ENCODE data around the gene GZMM. TPM values are rescaled to one million over a fixed set of nuclear protein-coding genes. Genes with fewer than 3 reads are reported as not detected.

The GZMM gene
- total and polyA plus RNA-seq, 2 donors, result 28.0 to 57.1 TPM

- Histone ChIP-seq H3K4me3 (ENCODE audit: low read length in 2 of 2) (no peak overlapping the region), H3K36me3 (ENCODE audit: control insufficient read depth in 2 of 2, insufficient read depth in 2 of 2, low read length in 1 of 2) (no peaks in the 10 kb centered on the region), H3K27me3 (ENCODE audit: control insufficient read depth in 2 of 2, insufficient read depth in 1 of 2, low read length in 1 of 2) (peaks cover 48 to 84% of the 10 kb centered on the region in 2 donors), H3K4me1 (ENCODE audit: control insufficient read depth in 2 of 2, insufficient read depth in 2 of 2, low read length in 2 of 2) (peaks cover 0 to 2% of the 10 kb centered on the region in 2 donors), H3K27ac (ENCODE audit: low read depth in 1 of 2, low read length in 1 of 2) (no peak overlapping the region), H3K9me3 (ENCODE audit: control insufficient read depth in 2 of 2, insufficient read depth in 1 of 2, low read length in 1 of 2) (peaks cover 1 to 14% of the 10 kb centered on the region in 2 donors)
- no peak for DNase-seq (ENCODE audit: low read depth in 6 of 9, low spot score in 9 of 9)
- WGBS, result 7% methylated on average over 50 of the region's 50 CpGs
Observed at GRCh38 chr19:497869-498510, 45.9 kb upstream of the GZMM start.

DNA sequence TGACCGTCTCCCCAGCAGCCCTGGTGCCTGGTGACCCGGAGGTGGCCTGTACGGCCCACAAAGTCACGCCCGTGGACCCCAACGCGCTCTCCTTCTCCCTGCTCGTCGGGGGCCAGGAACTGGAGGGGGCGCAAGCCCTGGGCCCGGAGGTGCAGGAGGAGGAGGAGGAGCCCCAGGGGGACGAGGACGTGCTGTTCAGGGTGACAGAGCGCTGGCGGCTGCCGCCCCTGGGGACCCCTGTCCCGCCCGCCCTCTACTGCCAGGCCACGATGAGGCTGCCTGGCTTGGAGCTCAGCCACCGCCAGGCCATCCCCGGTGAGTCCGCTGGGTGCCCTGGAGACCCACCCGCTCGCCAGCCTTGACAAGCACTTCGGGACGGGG is 45.4 kb upstream of the GZMM start:
- H3K36me3 ChIP-seq (ENCODE audit: control insufficient read depth in 2 of 2, insufficient read depth in 2 of 2, low read length in 1 of 2), result no peaks in the 10 kb centered on the region

DNA sequence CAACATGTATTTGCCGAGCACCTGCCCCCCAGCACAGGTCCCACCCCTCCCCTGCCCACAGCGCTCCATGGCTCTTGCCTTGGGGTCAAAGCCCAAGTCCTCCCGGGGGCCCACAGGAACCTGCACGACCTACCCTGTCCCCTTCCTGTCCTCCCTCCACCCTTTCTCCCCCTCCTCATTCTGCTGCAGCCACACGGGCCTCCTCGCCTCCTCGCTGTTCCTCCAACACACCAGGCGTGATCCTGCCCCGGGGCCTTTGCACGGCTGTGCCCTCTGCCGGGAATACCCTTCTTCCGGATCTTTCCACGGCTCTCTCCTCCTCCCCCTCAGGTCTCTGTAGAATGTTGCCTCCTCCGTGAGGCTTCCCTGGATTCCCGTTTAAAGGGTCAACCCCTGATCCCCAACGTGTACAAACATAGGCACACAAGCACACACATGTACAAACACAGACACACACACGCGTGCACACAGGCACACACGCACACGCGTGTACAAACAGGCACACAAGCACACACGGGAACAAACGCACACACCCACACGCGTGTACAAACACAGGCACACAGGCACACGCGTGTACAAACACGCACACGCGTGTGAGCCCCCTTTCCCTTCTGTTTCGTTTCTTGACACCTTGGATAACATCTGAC is 44.8 kb upstream of the GZMM start:
- Histone ChIP-seq H3K36me3 (ENCODE audit: control insufficient read depth in 2 of 2, insufficient read depth in 2 of 2, low read length in 1 of 2) (no peaks in the 10 kb centered on the region), H3K4me1 (ENCODE audit: control insufficient read depth in 2 of 2, insufficient read depth in 2 of 2, low read length in 2 of 2) (peaks cover 0 to 2% of the 10 kb centered on the region in 2 donors), H3K4me3 (ENCODE audit: low read length in 2 of 2) (no peak overlapping the region), H3K27ac (ENCODE audit: low read depth in 1 of 2, low read length in 1 of 2) (no peak overlapping the region), H3K27me3 (ENCODE audit: control insufficient read depth in 2 of 2, insufficient read depth in 1 of 2, low read length in 1 of 2) (peaks cover 46 to 74% of the 10 kb centered on the region in 2 donors), H3K9me3 (ENCODE audit: control insufficient read depth in 2 of 2, insufficient read depth in 1 of 2, low read length in 1 of 2) (peaks cover 1 to 11% of the 10 kb centered on the region in 2 donors)
- WGBS, result 83% methylated on average over 31 of the region's 31 CpGs
- no peak for DNase-seq (ENCODE audit: low read depth in 6 of 9, low spot score in 9 of 9)

More for the DNA sequence above, 45.4 kb upstream of the GZMM start:
- Histone ChIP-seq H3K4me1 (ENCODE audit: control insufficient read depth in 2 of 2, insufficient read depth in 2 of 2, low read length in 2 of 2) (peaks cover 0 to 2% of the 10 kb centered on the region in 2 donors), H3K9me3 (ENCODE audit: control insufficient read depth in 2 of 2, insufficient read depth in 1 of 2, low read length in 1 of 2) (peaks cover 1 to 11% of the 10 kb centered on the region in 2 donors), H3K27me3 (ENCODE audit: control insufficient read depth in 2 of 2, insufficient read depth in 1 of 2, low read length in 1 of 2) (peaks cover 48 to 80% of the 10 kb centered on the region in 2 donors), H3K4me3 (ENCODE audit: low read length in 2 of 2) (no peak overlapping the region), H3K27ac (ENCODE audit: low read depth in 1 of 2, low read length in 1 of 2) (no peak overlapping the region)
- 18% methylated on average over 26 of the region's 26 CpGs for WGBS
- DNase-seq (ENCODE audit: low read depth in 6 of 9, low spot score in 9 of 9), result no peak

DNA sequence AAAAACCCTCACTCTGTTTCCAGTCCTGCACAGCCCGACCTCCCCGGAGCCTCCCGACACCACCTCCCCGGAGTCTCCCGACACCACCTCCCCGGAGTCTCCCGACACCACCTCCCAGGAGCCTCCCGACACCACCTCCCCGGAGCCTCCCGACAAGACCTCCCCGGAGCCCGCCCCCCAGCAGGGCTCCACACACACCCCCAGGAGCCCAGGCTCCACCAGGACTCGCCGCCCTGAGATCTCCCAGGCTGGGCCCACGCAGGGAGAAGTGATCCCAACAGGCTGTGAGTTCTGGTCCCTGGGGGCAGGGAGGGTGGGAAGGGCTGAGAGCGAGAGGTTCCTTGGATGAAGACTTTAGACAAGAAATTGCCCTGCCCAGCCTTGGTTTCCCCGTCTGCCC is 42.2 kb upstream of the GZMM start:
- no peak for DNase-seq (ENCODE audit: low read depth in 6 of 9, low spot score in 9 of 9)
- peaks cover 0 to 8% of the 10 kb centered on the region in 2 donors for H3K4me1 ChIP-seq (ENCODE audit: control insufficient read depth in 2 of 2, insufficient read depth in 2 of 2, low read length in 2 of 2)
- no peak overlapping the region for H3K27ac ChIP-seq (ENCODE audit: low read depth in 1 of 2, low read length in 1 of 2)
- WGBS, result 92% methylated on average over 17 of the region's 17 CpGs
- H3K27me3 ChIP-seq (ENCODE audit: control insufficient read depth in 2 of 2, insufficient read depth in 1 of 2, low read length in 1 of 2), result peaks cover 28 to 53% of the 10 kb centered on the region in 2 donors
- H3K4me3 ChIP-seq (ENCODE audit: low read length in 2 of 2), result no peak overlapping the region
- H3K9me3 ChIP-seq (ENCODE audit: control insufficient read depth in 2 of 2, insufficient read depth in 1 of 2, low read length in 1 of 2), result no peaks in the 10 kb centered on the region
- H3K36me3 ChIP-seq (ENCODE audit: control insufficient read depth in 2 of 2, insufficient read depth in 2 of 2, low read length in 1 of 2), result no peaks in the 10 kb centered on the region

GRCh38 chr19:504616-505015 is 39.2 kb upstream of the GZMM start:
- peaks cover 2 to 5% of the 10 kb centered on the region in 2 donors for H3K36me3 ChIP-seq (ENCODE audit: control insufficient read depth in 2 of 2, insufficient read depth in 2 of 2, low read length in 1 of 2)
- 97% methylated on average over 14 of the region's 14 CpGs for WGBS
- peaks cover 3 to 26% of the 10 kb centered on the region in 2 donors for H3K27me3 ChIP-seq (ENCODE audit: control insufficient read depth in 2 of 2, insufficient read depth in 1 of 2, low read length in 1 of 2)
- DNase-seq (ENCODE audit: low read depth in 6 of 9, low spot score in 9 of 9), result no peak
- H3K9me3 ChIP-seq (ENCODE audit: control insufficient read depth in 2 of 2, insufficient read depth in 1 of 2, low read length in 1 of 2), result no peaks in the 10 kb centered on the region
- H3K4me1 ChIP-seq (ENCODE audit: control insufficient read depth in 2 of 2, insufficient read depth in 2 of 2, low read length in 2 of 2), result peaks cover 6 to 24% of the 10 kb centered on the region in 2 donors
- no peak overlapping the region for H3K27ac ChIP-seq (ENCODE audit: low read depth in 1 of 2, low read length in 1 of 2)
- no peak overlapping the region for H3K4me3 ChIP-seq (ENCODE audit: low read length in 2 of 2)

DNA sequence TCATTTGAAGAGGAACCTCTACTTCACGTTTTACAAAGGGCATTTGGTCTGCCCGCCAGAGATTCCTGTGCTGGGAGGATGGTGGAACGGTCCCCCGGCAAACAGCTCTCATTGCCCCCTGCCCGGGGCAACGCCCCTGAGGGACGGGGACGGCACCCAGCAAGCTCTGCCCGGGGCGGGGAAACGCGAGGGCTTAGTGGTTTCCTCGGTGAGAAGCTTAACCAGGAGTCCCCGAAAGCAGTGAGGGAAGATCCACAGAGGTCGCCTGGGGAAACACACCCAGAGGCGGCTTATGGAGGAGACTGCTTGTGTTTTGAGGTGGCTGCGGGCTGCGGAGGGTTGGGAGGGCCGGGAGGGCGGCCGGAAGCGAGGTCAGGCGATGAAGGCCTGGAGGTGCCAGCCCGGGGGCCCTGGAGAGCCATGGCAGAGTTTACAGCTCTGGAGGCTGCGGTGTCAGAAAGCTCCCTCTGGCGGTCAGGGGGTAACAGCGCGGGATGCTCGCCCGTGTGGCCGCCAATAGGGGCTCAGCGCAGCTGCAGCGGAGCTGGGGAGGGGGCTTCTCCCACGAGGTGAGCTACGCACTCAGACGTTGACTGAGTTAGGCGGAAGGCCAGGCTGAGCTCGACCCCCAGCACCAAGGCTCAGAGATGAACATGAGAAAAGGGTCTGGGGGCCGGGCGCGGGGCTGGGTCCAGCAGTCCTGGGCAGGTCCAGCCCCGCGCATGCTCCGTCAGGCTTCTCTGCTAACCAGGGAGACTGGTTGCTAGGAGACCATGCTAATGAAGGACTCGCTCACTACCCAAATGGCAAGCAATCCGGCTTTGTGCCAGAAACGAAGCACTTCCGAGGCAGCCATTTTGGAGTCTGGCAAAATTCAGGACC is 37.2 kb upstream of the GZMM start:
- Histone ChIP-seq H3K27ac (ENCODE audit: low read depth in 1 of 2, low read length in 1 of 2) (peak overlapping the region; percentile 89 to 97), H3K27me3 (ENCODE audit: control insufficient read depth in 2 of 2, insufficient read depth in 1 of 2, low read length in 1 of 2) (peaks cover 0 to 7% of the 10 kb centered on the region in 2 donors), H3K4me1 (ENCODE audit: control insufficient read depth in 2 of 2, insufficient read depth in 2 of 2, low read length in 2 of 2) (peaks cover 10 to 43% of the 10 kb centered on the region in 2 donors), H3K9me3 (ENCODE audit: control insufficient read depth in 2 of 2, insufficient read depth in 1 of 2, low read length in 1 of 2) (peaks cover 0 to 8% of the 10 kb centered on the region in 2 donors), H3K4me3 (ENCODE audit: low read length in 2 of 2) (peak overlapping the region; percentile 95 to 96), H3K36me3 (ENCODE audit: control insufficient read depth in 2 of 2, insufficient read depth in 2 of 2, low read length in 1 of 2) (peaks cover 2 to 6% of the 10 kb centered on the region in 2 donors)
- WGBS, result 2% methylated on average over 48 of the region's 48 CpGs
- DNase-seq (ENCODE audit: low read depth in 6 of 9, low spot score in 9 of 9), result peak; percentile 95 to 100 (median 97)

DNA sequence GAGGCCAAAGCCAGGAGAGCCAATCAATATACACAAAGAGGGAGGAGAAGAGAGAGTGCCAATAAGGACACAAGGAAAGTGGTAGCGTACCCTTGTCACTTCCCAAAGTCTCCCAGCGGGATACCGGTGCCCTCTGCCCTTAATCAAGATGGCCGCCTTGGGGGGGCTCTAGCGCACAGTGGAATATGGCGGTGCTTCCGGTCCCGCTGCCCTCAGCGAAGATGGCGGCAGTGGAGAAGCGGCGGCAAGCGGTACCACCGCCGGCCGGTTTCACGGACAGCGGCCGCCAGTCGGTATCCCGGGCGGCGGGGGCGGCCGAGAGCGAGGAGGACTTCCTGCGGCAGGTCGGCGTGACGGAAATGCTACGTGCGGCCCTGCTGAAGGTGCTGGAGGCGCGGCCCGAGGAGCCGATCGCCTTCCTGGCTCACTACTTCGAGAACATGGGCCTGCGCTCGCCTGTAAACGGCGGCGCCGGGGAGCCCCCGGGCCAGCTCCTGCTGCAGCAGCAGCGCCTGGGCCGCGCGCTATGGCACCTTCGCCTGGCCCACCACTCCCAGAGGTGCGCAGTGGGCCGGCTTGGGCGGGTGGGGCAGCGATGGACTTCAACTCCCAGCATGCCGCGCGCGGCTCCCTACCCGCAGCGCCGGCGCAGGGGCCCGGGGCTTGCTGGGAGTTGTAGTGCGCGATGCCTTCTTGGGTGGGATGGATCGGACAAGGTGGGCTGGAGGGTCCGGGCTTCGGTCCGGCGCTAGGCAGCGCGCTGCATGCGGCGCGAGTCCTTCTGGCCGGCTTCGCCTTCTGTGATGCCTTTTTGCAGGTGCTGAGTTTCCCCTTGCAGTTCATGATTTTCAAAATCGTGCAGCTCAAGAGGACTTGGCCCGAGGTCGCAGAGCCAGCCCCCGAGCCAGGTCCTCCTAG is 36.3 kb upstream of the GZMM start, which contains the start of gene TPGS1:
Gene TPGS1 (plus strand): TSS at position 212 of the 918 bp plus-strand sequence. CDS start 10 bp downstream, at position 222.
- peak in 8 of 9 donors; percentile 54 to 88 (median 74) for DNase-seq (ENCODE audit: low read depth in 6 of 9, low spot score in 9 of 9)
- WGBS, result 1% methylated on average over 81 of the region's 81 CpGs
- H3K4me3 ChIP-seq (ENCODE audit: low read length in 2 of 2), result peak within 1 kb of the TSS; percentile 95 to 96
- H3K9me3 ChIP-seq (ENCODE audit: control insufficient read depth in 2 of 2, insufficient read depth in 1 of 2, low read length in 1 of 2), result peaks cover 0 to 15% of the 10 kb centered on the region in 2 donors
- H3K36me3 ChIP-seq (ENCODE audit: control insufficient read depth in 2 of 2, insufficient read depth in 2 of 2, low read length in 1 of 2), result peaks cover 2 to 6% of the 10 kb centered on the region in 2 donors
- peaks cover 0 to 6% of the 10 kb centered on the region in 2 donors for H3K27me3 ChIP-seq (ENCODE audit: control insufficient read depth in 2 of 2, insufficient read depth in 1 of 2, low read length in 1 of 2)
- H3K4me1 ChIP-seq (ENCODE audit: control insufficient read depth in 2 of 2, insufficient read depth in 2 of 2, low read length in 2 of 2), result peaks cover 15 to 51% of the 10 kb centered on the region in 2 donors
- H3K27ac ChIP-seq (ENCODE audit: low read depth in 1 of 2, low read length in 1 of 2), result peak within 1 kb of the TSS; percentile 89 to 97

Data from thymus (tissue), 11 donors.